B cell (primary cell): ENCODE results near the gene CEP164. TPM values are rescaled to one million over a fixed set of nuclear protein-coding genes. Genes with fewer than 3 reads are reported as not detected.

Experiments
- ATAC-seq: fragments of 200-7000 bp; cut with Tn5 transposase; one replicate; pipeline ENCODE4 v1.10.0; 2021; ENCODE audit warnings: low read depth, mild to moderate bottlenecking, moderate number of reproducible peaks, moderate library complexity
- CTCF ChIA-PET: fragments of 350-600 bp; sonication (Branson Sonifier 250); formaldehyde crosslinking; loops from one replicate; lab custom pipeline; 2021; ENCODE audit warnings: antibody characterized with exemption, inconsistent platforms; lab: Charles Lee
- POLR2A ChIA-PET: fragments of 350-600 bp; sonication (Branson Sonifier 250); formaldehyde crosslinking; loops from one replicate; lab custom pipeline; 2021; ENCODE audit warnings: antibody characterized with exemption; lab: Charles Lee
- DNase-seq: peaks from one replicate; pipeline ENCODE4 v3.0.0; 2013
- H2AFZ ChIP-seq: 2 replicates; pipeline ENCODE4 v1.6.1; 2012; ENCODE audit warnings: mild to moderate bottlenecking, low read depth, low read length; ENCODE audit not compliant: insufficient read depth, poor library complexity, severe bottlenecking
- H3K27ac ChIP-seq, 2 donors: 1 replicate in 1 of 2; 2 replicates in 1 of 2; pipeline ENCODE4 v1.5.1; 2012 to 2013; ENCODE audit warnings: low read length in 2 of 2, mild to moderate bottlenecking in 2 of 2, moderate library complexity in 1 of 2
- H3K27me3 ChIP-seq, 4 experiments: fragments of 200-600 bp in 1 of 4; sonication (generic) in 1 of 4; replicated peaks in 1 of 4; 1 replicate in 2 of 4; 2 replicates in 2 of 4; pipeline versions ENCODE4 v1.6.1 to v1.7.0; 2013 to 2016; ENCODE audit warnings: low read length in 3 of 4, mild to moderate bottlenecking in 2 of 4, mixed read lengths in 1 of 4, moderate library complexity in 1 of 4; ENCODE audit not compliant: insufficient read depth in 4 of 4, control insufficient read depth in 3 of 4; ENCODE audit errors: control extremely low read depth in 1 of 4
- H3K36me3 ChIP-seq, 2 experiments: replicated peaks in 1 of 2; 1 replicate in 1 of 2; 2 replicates in 1 of 2; pipeline versions ENCODE4 v1.6.1 to v1.7.1; 2013; ENCODE audit warnings: low read length in 1 of 2; ENCODE audit not compliant: insufficient read depth in 2 of 2, control insufficient read depth in 1 of 2; ENCODE audit errors: control extremely low read depth in 1 of 2, extremely low read depth in 1 of 2
- H3K4me1 ChIP-seq, 2 donors: fragments of 200-600 bp in 1 of 2; sonication (generic) in 1 of 2; 1 replicate in 1 of 2; 2 replicates in 1 of 2; pipeline versions ENCODE4 v1.5.1 to v1.6.1; 2013 to 2017; ENCODE audit warnings: low read length in 2 of 2; ENCODE audit not compliant: control insufficient read depth in 2 of 2, insufficient read depth in 2 of 2
- H3K4me2 ChIP-seq: replicated peaks from 2 replicates; pipeline ENCODE3; 2012; ENCODE audit warnings: mild to moderate bottlenecking, low read depth, low read length; ENCODE audit not compliant: poor library complexity, severe bottlenecking
- H3K4me3 ChIP-seq, 5 experiments: fragments of 200-600 bp in 1 of 5; sonication (generic) in 1 of 5; 1 replicate in 3 of 5; 2 replicates in 2 of 5; pipeline versions ENCODE4 v1.5.1 to v1.7.0; 2011 to 2016; ENCODE audit warnings: low read length in 4 of 5, mild to moderate bottlenecking in 4 of 5, low read depth in 2 of 5, control low read depth in 1 of 5, moderate library complexity in 1 of 5; ENCODE audit not compliant: insufficient read depth in 1 of 5; ENCODE audit errors: control extremely low read depth in 1 of 5, extremely low read depth in 1 of 5
- H3K79me2 ChIP-seq: fragments of 200-600 bp; sonication (generic); one replicate; pipeline ENCODE4 v1.6.0; 2016; ENCODE audit warnings: low read length; ENCODE audit not compliant: control insufficient read depth, insufficient read depth
- H3K9ac ChIP-seq: fragments of 200-600 bp; sonication (generic); 2 replicates; pipeline ENCODE4 v1.6.1; 2017; ENCODE audit warnings: mild to moderate bottlenecking, low read length, moderate library complexity
- H3K9me3 ChIP-seq, 3 donors: one replicate each; pipeline versions ENCODE4 v1.6.1 to v1.7.1; 2013; ENCODE audit warnings: low read length in 2 of 3; ENCODE audit not compliant: control insufficient read depth in 2 of 3, insufficient read depth in 1 of 3; ENCODE audit errors: control extremely low read depth in 1 of 3
- H4K20me1 ChIP-seq: 2 replicates; pipeline ENCODE4 v1.6.0; 2012; ENCODE audit warnings: mild to moderate bottlenecking, low read length; ENCODE audit not compliant: insufficient read depth, control insufficient read depth, poor library complexity, severe bottlenecking
- H3K27ac Mint-ChIP-seq: one replicate; pipeline ENCODE4 v1.8.0; 2021; ENCODE audit warnings: mixed read lengths
- H3K27me3 Mint-ChIP-seq: one replicate; pipeline ENCODE4 v1.8.0; 2021; ENCODE audit warnings: mixed read lengths
- H3K4me1 Mint-ChIP-seq: one replicate; pipeline ENCODE4 v1.8.0; 2021; ENCODE audit warnings: mixed read lengths
- H3K4me3 Mint-ChIP-seq: one replicate; pipeline ENCODE4 v1.8.0; 2021; ENCODE audit warnings: mixed read lengths
- H3K9me3 Mint-ChIP-seq: one replicate; pipeline ENCODE4 v1.8.0; 2022; ENCODE audit warnings: mixed read lengths; ENCODE audit not compliant: insufficient read depth
- EZH2 ChIP-seq: IDR thresholded peaks from 2 replicates; pipeline ENCODE4 v1.6.1; 2012; ENCODE audit warnings: borderline replicate concordance, low read depth, mild to moderate bottlenecking, moderate library complexity, low read length; ENCODE audit not compliant: insufficient read depth, poor library complexity, severe bottlenecking
- WGBS: methylation state at CpG from one replicate; pipeline ENCODE4 v1.1.5; 2013; ENCODE audit warnings: missing lambda C conversion rate; ENCODE audit not compliant: insufficient coverage; 5-methylcytosine and 5-hydroxymethylcytosine counted together
- intact Hi-C: fragments of 100-400 bp; cut with micrococcal nuclease; formaldehyde crosslinking; loops from one replicate; pipeline ENCODE4 v1.10.0; 2022
- polyA plus RNA-seq: library from polyadenylated mRNA; depleted of rRNA; stranded (reverse); fragments of >200 nt; gene quantifications from 2 replicates; pipeline ENCODE4 v1.2.3, GENCODE V29; 2012
- total RNA-seq, 2 donors: library from RNA; stranded (reverse); fragments of 120-200 nt in 1 of 2; gene quantifications; 1 replicate in 1 of 2; 2 replicates in 1 of 2; pipeline versions ENCODE4 v1.2.3 to v1.2.4, GENCODE V29; 2013 to 2022
- TF ChIP-seq, protein P1 (sequence below): fragments of 200-600 bp; IDR thresholded peaks from one replicate; pipeline ENCODE4 v1.8.0; 2022; ENCODE audit warnings: antibody characterized with exemption, mild to moderate bottlenecking

The CEP164 gene
- total and polyA plus RNA-seq, 2 donors (not counting 1 experiment from before 2014, with no cell fraction given): 31.5 to 54.8 TPM

DNA sequence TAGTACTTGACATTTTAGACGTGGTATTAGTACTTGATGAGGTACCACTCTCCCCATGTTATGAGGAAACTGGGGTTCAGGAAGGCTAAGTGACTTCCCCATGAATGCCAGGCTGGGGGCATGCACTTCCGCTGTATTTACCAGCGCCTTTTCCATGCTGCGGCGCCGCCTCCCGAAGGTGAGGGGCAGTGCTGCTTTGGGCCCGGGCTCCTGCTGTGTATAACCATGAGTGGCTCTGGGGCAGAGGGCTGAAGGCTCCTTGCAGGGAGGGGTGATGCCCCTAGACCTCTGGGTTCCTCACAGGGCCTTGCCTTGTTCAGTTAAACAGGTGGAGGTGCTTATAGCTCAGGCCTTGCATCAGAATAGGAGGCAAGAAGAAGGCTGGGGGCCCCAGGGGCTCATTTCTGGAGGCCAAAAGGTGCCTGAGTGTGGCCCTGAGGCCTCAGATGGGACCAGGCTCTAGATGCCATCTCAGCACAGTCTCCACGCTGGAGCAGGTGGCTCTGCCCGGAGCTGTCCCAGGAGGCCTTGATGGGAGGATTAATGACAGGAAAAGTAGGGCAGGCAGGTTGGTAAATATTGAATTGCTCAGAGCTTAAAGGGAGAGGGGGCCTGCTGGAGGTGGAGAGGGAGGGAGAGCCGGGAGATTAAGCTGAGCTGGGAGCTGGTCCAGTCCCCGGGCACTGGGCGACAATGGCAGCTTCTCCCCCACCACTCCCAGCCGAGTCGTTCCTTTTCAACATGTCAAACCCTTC, 129.6 kb downstream of the CEP164 start:
- Histone ChIP-seq H3K9ac (no peak overlapping the region), H3K27ac (no peak overlapping the region), H3K4me2 (no peak overlapping the region), H3K36me3 (no peaks in the 10 kb centered on the region), H3K4me1 (no peaks in the 10 kb centered on the region), H3K27me3 (peaks cover 0 to 3% (median 0%) of the 10 kb centered on the region in 4 experiments), H3K4me3 (no peak overlapping the region), H2AFZ (no peak overlapping the region), H4K20me1 (no peaks in the 10 kb centered on the region), H3K79me2 (no peaks in the 10 kb centered on the region), H3K9me3 (peaks cover 0 to 2% (median 0%) of the 10 kb centered on the region in 3 donors)
- Mint-ChIP-seq H3K4me3 (no peak overlapping the region), H3K4me1 (peaks cover 3% of the 10 kb centered on the region), H3K9me3 (peaks cover 7% of the 10 kb centered on the region), H3K27ac (no peak overlapping the region), H3K27me3 (peaks cover 8% of the 10 kb centered on the region)
- CTCF ChIA-PET: interaction anchor here (1.8 kb wide), 1 partner anchor 31 kb away, joined by 6 read pairs; no protein-coding TSS in a partner anchor
- intact Hi-C loops: no loop called here
- POLR2A ChIA-PET: no interaction called here
- WGBS: 95% methylated on average over 12 of the region's 15 CpGs
- TF ChIP-seq, protein P1, sequence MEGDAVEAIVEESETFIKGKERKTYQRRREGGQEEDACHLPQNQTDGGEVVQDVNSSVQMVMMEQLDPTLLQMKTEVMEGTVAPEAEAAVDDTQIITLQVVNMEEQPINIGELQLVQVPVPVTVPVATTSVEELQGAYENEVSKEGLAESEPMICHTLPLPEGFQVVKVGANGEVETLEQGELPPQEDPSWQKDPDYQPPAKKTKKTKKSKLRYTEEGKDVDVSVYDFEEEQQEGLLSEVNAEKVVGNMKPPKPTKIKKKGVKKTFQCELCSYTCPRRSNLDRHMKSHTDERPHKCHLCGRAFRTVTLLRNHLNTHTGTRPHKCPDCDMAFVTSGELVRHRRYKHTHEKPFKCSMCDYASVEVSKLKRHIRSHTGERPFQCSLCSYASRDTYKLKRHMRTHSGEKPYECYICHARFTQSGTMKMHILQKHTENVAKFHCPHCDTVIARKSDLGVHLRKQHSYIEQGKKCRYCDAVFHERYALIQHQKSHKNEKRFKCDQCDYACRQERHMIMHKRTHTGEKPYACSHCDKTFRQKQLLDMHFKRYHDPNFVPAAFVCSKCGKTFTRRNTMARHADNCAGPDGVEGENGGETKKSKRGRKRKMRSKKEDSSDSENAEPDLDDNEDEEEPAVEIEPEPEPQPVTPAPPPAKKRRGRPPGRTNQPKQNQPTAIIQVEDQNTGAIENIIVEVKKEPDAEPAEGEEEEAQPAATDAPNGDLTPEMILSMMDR: no peak
- TF ChIP-seq EZH2: no peak
- DNase-seq (no peak), ATAC-seq (no peak)

DNA sequence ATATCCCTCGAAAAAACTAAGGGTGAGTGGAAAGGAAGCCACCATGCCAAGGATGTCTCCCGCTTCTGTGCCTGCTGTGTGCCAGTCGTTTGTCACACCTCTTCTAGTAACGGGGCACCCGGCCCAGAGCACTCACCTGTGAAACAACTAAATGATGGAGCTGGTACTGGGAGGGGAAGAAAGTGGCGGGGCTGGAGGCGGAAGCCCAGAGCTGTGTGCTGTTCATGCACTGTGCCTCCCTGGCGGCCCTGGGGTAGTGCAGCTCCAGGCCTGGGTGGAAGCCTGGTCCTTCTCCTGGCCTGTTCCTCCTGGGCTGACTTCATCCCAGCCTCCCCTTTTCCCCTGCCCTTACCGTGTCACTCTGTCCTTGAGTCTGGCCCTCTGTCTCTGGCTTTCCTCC, 130.2 kb downstream of the CEP164 start:
- Histone ChIP-seq H3K4me1 (no peaks in the 10 kb centered on the region), H3K36me3 (no peaks in the 10 kb centered on the region), H3K4me3 (no peak overlapping the region), H3K9ac (no peak overlapping the region), H3K9me3 (peaks cover 0 to 2% (median 0%) of the 10 kb centered on the region in 3 donors), H3K27ac (no peak overlapping the region), H2AFZ (no peak overlapping the region), H3K27me3 (peaks cover 0 to 4% (median 0%) of the 10 kb centered on the region in 4 experiments), H3K4me2 (no peak overlapping the region), H4K20me1 (no peaks in the 10 kb centered on the region), H3K79me2 (no peaks in the 10 kb centered on the region)
- no peak for DNase-seq
- CTCF ChIA-PET: no interaction called here
- WGBS: 76% methylated on average over 6 of the region's 9 CpGs
- TF ChIP-seq EZH2: no peak
- TF ChIP-seq, protein P1: no peak
- POLR2A ChIA-PET: no interaction called here
- H3K4me1 Mint-ChIP-seq: peaks cover 3% of the 10 kb centered on the region
- no peak overlapping the region for H3K4me3 Mint-ChIP-seq
- no peak for ATAC-seq
- no peak overlapping the region for H3K27ac Mint-ChIP-seq
- H3K9me3 Mint-ChIP-seq: peaks cover 7% of the 10 kb centered on the region
- intact Hi-C loops: no loop called here
- H3K27me3 Mint-ChIP-seq: peaks cover 8% of the 10 kb centered on the region
